Suprapubic skin (tissue), 4 donors: ENCODE measurements around the gene NRXN3.

Experiments used
- CTCF ChIP-seq, 2 donors: fragments of 200-600 bp in 1 of 2; fragments of 450-650 bp in 1 of 2; sonication (generic) in 1 of 2; IDR thresholded peaks; one replicate each; pipeline ENCODE4 v1.5.1; 2016 to 2019; ENCODE audit warnings: antibody characterized with exemption in 2 of 2, mild to moderate bottlenecking in 1 of 2, moderate library complexity in 1 of 2
- EP300 ChIP-seq: sonication (generic); formaldehyde crosslinking; IDR thresholded peaks from one replicate; pipeline ENCODE4 v1.6.1; 2017; ENCODE audit warnings: antibody characterized with exemption
- POLR2AphosphoS5 ChIP-seq, 3 donors: sonication (generic); formaldehyde crosslinking; IDR thresholded peaks; one replicate each; pipeline ENCODE4 v1.6.1; 2017; ENCODE audit warnings: antibody characterized with exemption in 3 of 3

DNA sequence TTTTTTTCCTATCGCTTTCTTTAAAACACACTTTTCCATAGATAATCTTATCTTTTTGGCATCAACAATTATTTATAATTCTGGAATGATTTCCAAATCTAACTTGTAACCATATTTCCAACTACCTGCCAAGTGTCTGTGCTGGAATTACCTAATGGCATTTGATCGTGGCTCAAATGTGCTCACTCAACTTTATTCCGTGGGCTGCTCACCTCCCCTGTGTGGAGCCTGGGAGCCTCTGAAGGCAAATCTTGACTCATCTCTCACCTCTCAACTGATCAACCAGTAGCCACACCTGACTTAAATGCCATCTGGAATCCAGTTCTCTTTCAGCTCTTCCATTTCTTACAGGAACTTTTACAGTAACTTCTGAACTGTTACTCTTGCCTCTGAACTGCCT, 1432.6 kb downstream of the NRXN3 start:
- TF ChIP-seq CTCF (IDR thresholded peaks at IDR 0.05): no peak
- TF ChIP-seq POLR2AphosphoS5 (IDR thresholded peaks at IDR 0.05): no peak
- no peak for TF ChIP-seq EP300
